GM15510 (cell line): Measurements from ENCODE around the gene SHOC1.

Experiments
- POLR2A ChIP-seq: IDR thresholded peaks from 3 replicates; pipeline ENCODE4 v1.6.1; 2011; ENCODE audit warnings: borderline replicate concordance; ENCODE audit not compliant: insufficient read length; ENCODE audit errors: extremely low read depth

Gene SHOC1

DNA sequence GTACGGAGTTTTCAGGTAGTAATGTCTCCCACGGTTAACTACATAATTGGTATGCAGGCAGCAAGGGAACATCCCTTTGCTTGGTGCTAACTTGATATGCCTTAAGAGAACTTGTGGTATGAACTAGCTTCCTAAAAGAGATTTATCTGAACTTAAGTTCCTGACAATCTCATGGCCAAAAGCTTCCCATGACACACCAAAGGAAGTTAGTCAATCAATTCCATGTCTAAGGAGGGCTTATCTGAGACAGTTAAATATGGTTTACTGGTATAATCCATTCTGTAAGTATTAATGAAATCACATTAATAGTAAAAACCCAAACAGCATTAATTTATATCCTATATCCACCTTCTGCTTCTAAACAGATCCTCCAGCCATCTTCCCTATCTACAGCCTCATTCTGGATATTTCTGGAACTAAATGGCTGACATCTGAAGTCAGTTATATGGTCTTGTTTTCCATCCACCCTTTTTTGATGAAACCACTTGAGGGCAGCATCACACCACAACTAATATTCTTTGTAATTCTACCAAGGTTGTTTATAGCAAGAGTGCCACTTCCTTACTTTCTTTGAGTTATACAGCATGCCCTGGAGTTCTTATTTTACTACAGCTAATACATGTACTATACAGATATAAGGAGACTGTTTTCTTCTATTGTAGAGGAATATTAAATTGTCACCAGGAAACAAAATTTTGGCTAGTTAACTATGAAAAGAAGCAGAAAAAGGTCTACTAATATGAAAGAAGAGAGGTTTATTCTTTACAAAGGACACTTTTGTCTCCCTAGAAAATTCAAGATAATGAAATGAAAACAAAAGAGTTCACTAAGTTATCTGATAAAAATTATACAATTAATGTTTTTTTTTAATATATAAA, 34.7 kb downstream of the SHOC1 start:
- no peak for TF ChIP-seq POLR2A

DNA sequence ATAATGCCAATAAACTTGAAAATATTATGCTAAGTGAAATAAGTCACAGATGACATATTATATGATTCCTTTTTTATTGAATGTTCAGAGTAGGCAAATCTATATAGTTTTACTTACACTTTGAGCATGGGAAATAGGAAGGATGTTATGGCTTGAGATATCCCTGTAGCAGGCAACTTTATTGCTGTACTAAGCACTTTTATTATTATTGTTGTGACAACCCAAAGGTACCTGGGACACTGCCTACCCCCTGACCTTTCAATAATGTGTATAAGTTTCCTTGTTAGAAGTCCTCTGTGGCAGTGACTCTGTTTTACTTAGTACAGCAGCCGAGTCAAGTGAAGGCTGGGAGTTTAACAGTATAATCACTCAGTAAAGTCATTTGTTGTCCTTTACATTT, 39.9 kb downstream of the SHOC1 start:
- no peak for TF ChIP-seq POLR2A

DNA sequence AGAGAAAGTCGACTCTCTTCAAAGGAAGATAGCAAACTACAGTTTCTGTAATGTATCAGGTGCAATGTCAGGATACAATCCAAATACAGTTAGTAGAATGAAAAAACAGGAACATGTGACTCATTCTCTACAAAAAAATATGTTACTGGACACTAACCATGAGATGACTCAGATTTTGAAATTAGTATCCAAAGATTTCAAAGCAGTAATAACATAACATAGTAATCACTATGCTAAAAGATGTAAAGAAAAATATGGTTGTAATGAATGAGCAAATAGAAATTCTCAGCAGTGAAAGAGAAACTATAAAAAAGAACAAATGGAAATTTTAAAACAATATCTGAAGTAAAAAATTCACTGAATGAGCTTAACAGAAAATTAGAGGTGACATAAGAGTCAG, 42.3 kb downstream of the SHOC1 start:
- no peak for TF ChIP-seq POLR2A
